ENCODE measurements around the gene SKI. TPM values are rescaled to one million over a fixed set of nuclear protein-coding genes. Genes with fewer than 3 reads are reported as not detected.
"Not testable (repeated sequence)": the region's sequence is repeated elsewhere in the genome, so short reads cannot be mapped to it uniquely, and the experiment has no call there.

The SKI gene
- total RNA-seq, 1 donor from 2014 or later: 108 TPM

GRCh38 chr1:2251786-2252185, 23.7 kb downstream of the SKI start:
- DNase-seq (ENCODE audit: low spot score): no peak
- intact Hi-C loops (cut with DNase I): no loop called here
- no peak for ATAC-seq

- DNase-seq (ENCODE audit: low spot score) (no peak), ATAC-seq (no peak)
- intact Hi-C loops (cut with DNase I): no loop called here
Measured at GRCh38 chr1:2252423-2252822, 24.3 kb downstream of the SKI start.

DNA sequence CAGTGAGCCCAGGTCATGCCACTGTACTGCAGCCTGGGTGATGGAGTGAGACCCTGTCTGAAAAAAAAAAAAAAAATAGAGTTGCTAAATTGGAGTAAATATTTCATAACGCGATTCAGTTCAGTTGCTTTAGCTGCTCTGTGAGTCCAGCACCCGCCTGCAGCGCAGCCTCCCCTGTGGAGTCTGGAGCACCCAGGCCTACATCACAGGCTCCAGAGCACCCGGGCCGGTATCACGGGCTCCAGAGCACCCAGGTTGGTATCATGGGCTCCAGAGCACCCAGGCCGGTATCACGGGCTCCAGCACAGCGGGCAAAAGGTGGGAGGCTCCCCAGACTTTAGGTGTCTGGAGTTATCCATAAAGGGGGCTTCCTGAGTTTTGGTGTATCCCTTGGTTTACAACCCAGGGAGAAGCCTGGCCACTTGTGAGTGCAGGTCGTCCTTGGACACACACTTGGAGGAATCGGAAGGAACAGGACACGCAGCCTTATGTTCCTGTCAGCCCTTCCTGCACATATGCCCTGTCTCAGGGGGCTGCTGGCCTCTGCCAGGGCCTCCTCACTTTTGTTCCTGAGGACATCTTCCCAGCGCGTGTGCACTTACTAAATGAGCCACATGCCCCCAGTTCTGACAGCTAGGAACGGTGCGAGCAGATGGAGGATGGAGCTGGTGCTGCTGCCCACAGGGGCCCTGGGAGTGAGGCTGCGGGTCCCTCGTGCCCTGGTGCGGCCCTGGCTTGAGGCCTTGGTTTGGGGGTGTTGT, 25.1 kb downstream of the SKI start:
- intact Hi-C loops (cut with DNase I): no loop called here

DNA sequence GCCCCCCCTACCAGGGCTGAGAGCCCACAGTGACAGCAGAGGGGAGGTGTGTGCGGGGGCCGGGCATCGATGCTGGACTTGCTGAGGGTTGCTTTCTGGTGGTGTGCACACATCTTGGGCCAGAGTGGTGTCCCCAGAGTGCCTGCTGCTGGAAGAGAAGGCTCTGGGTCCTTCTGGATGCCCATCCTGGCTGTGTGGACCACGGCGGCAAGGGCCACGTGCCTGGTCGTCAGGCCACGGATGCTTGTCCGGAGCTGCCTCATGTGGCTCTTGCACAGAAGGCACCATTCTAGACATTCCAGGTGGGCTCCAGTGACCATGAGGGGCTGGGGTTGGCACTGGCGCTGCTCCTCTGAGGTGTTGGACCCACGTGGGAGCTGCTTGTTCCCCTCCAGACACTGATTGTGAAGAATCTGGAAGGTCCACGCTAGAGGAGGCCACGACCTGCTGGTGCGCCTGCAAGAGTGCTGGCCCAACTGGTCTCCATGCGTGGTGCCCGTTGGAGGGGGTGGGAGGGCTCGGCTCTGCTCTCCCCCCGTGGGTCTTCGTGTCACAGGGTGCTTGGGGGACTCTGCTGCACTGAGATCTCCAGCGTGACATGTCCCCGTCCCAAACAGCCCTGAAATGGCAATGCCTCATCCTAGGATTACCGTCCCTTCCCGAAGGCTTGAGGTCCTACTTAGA, 25.8 kb downstream of the SKI start:
- intact Hi-C loops (cut with DNase I): no loop called here
- DNase-seq (ENCODE audit: low spot score) (no peak), ATAC-seq (no peak)

More for the DNA sequence above, 25.1 kb downstream of the SKI start:
- ATAC-seq (no peak), DNase-seq (ENCODE audit: low spot score) (no peak)

- DNase-seq (ENCODE audit: low spot score): no peak
- intact Hi-C loops (cut with DNase I): no loop called here
- no peak for ATAC-seq
Measured at GRCh38 chr1:2255047-2255419, 26.9 kb downstream of the SKI start.

GRCh38 chr1:2255420-2256369, 27.6 kb downstream of the SKI start:
- intact Hi-C loops (cut with DNase I): no loop called here
- peak; percentile 31 for ATAC-seq

GRCh38 chr1:2256435-2257244, 28.5 kb downstream of the SKI start:
- DNase-seq (ENCODE audit: low spot score): no peak
- ATAC-seq: no peak
- intact Hi-C loops (cut with DNase I): no loop called here

More at GRCh38 chr1:2255420-2256369, 27.6 kb downstream of the SKI start:
- DNase-seq (ENCODE audit: low spot score): no peak

GRCh38 chr1:2257245-2257627, 29.1 kb downstream of the SKI start:
- ATAC-seq: peak; percentile 73
- DNase-seq (ENCODE audit: low spot score): no peak
- intact Hi-C loops (cut with DNase I): no loop called here

GRCh38 chr1:2258122-2258681, 30.1 kb downstream of the SKI start:
- DNase-seq (ENCODE audit: low spot score) (no peak), ATAC-seq (no peak)
- intact Hi-C loops (cut with DNase I): no loop called here

- no peak for ATAC-seq
- intact Hi-C loops (cut with DNase I): no loop called here
- DNase-seq (ENCODE audit: low spot score): no peak
Measured at GRCh38 chr1:2258996-2259395, 30.9 kb downstream of the SKI start.

GRCh38 chr1:2259668-2260402, 31.7 kb downstream of the SKI start:
- no peak for ATAC-seq

GRCh38 chr1:2260470-2260869, 32.4 kb downstream of the SKI start:
- ATAC-seq; intact Hi-C loops (cut with DNase I); DNase-seq (ENCODE audit: low spot score): not testable (repeated sequence)

More at GRCh38 chr1:2259668-2260402, 31.7 kb downstream of the SKI start:
- DNase-seq (ENCODE audit: low spot score): no peak
- intact Hi-C loops (cut with DNase I): no loop called here

DNA sequence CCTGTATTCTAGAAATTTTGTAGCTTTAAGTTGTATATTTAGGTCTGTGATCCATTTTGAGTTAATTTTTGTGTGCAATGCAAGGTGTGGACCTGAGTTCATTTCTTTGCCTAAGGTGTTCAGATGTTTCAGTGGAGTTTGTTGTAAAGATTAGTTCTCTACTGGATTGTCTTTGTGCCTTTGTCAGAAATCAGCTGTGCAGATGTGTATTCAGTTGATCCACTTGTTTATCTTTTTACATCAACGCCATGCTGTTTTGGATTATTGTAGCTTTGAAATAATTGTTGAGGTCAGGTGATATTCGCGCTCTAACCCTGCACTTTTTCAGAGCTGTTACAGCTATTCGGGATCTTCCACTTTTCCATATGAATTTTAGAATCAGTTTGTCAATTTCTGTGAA, 32.8 kb downstream of the SKI start:
- no peak for DNase-seq (ENCODE audit: low spot score)
- intact Hi-C loops (cut with DNase I): no loop called here
- ATAC-seq: no peak

- not testable (repeated sequence) for ATAC-seq
Measured at GRCh38 chr1:2261476-2262395, 33.6 kb downstream of the SKI start.

DNA sequence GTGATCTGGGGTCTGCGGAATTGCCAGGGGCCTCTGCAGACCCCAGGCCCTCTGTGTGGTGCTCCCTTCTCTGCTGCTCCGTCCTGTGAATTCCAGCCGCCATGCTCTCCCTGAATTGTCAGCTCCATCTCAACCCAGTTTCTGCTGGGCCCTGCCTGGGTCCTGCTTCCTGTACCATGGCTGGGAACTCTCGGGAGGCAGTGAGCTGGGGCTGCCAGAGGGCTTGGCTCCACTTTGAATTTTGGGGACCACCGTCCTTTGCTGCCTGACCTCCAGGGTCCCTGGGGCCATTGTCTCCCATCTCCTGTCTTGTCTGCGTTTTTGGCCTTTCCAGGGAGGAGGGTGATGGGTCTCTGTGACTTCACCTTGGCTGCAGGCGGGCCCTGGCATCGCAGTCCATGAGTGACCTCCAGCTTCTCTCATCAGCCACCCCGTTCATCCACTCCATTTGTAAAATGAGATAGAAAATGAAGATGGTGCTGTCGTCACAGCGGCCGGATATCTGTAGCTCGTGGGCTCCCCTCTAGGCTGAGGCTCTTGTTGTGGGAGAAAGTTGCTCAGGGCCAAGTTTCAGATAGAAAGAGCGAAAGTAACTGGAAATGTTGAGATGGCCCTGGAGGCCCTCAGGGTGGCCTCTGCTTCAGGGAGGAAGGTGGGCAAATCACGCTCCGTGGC, 38.3 kb downstream of the SKI start:
- intact Hi-C loops (cut with DNase I): no loop called here
- ATAC-seq (peak; percentile 36), DNase-seq (ENCODE audit: low spot score) (no peak)

More at GRCh38 chr1:2261476-2262395, 33.6 kb downstream of the SKI start:
- DNase-seq (ENCODE audit: low spot score); intact Hi-C loops (cut with DNase I): not testable (repeated sequence)
